SJSA1 (cell line): ENCODE data around the gene HSD11B1. TPM values are rescaled to one million over a fixed set of nuclear protein-coding genes. Genes with fewer than 3 reads are reported as not detected.

Source experiments
- DNase-seq, 2 experiments: peaks; one replicate each; pipeline ENCODE4 v3.0.0-alpha.2; 2015 to 2020; ENCODE audit warnings: low spot score in 2 of 2, low read depth in 1 of 2
- H3K27ac ChIP-seq: fragments of 250-450 bp; sonication (Bioruptor Pico); 2 replicates; pipeline ENCODE4 v1.5.1; 2020; ENCODE audit warnings: mild to moderate bottlenecking, moderate library complexity
- H3K27me3 ChIP-seq: fragments of 250-450 bp; sonication (Bioruptor Pico); replicated peaks from 2 replicates; pipeline ENCODE4 v1.5.1; 2020; ENCODE audit warnings: mild to moderate bottlenecking, moderate library complexity
- H3K36me3 ChIP-seq: fragments of 250-450 bp; sonication (Bioruptor Pico); 2 replicates; pipeline ENCODE4 v1.5.1; 2020; ENCODE audit warnings: mild to moderate bottlenecking
- H3K4me1 ChIP-seq: fragments of 250-450 bp; sonication (Bioruptor Pico); replicated peaks from 2 replicates; pipeline ENCODE4 v1.6.1; 2021; ENCODE audit warnings: mild to moderate bottlenecking
- H3K4me3 ChIP-seq: fragments of 250-450 bp; sonication (Bioruptor Pico); 2 replicates; pipeline ENCODE4 v1.5.1; 2020; ENCODE audit warnings: mild to moderate bottlenecking
- H3K9me3 ChIP-seq: fragments of 250-450 bp; sonication (Bioruptor Pico); replicated peaks from 2 replicates; pipeline ENCODE4 v1.5.1; 2020; ENCODE audit warnings: mild to moderate bottlenecking
- total RNA-seq: library from RNA; depleted of rRNA; stranded (reverse); fragments of >200 nt; shearing (Covaris generic); gene quantifications from 2 replicates; pipeline ENCODE4 v1.2.3, GENCODE V29; 2014

Gene HSD11B1
- total RNA-seq, 1 experiment from 2014 or later = 0.13 TPM

GRCh38 chr1:209742409-209743144 is 37.9 kb downstream of the HSD11B1 start:
- H3K4me1 ChIP-seq = peaks cover 7% of the 10 kb centered on the region; the same call in 1 of the 2 replicates
- no peak overlapping the region for H3K27ac ChIP-seq
- no peak for DNase-seq
- no peaks in the 10 kb centered on the region for H3K36me3 ChIP-seq
- no peaks in the 10 kb centered on the region for H3K27me3 ChIP-seq
- no peaks in the 10 kb centered on the region for H3K9me3 ChIP-seq
- H3K4me3 ChIP-seq = no peak overlapping the region

- Histone ChIP-seq H3K4me1 (peaks cover 12% of the 10 kb centered on the region; the same call in 1 of the 2 replicates), H3K27me3 (no peaks in the 10 kb centered on the region), H3K9me3 (no peaks in the 10 kb centered on the region), H3K4me3 (no peak overlapping the region), H3K27ac (no peak overlapping the region), H3K36me3 (no peaks in the 10 kb centered on the region)
- no peak for DNase-seq
Observed at GRCh38 chr1:209743145-209743482, 38.5 kb downstream of the HSD11B1 start.

- no peak for DNase-seq
- Histone ChIP-seq H3K27me3 (no peaks in the 10 kb centered on the region), H3K4me1 (peaks cover 13% of the 10 kb centered on the region; the same call in 1 of the 2 replicates), H3K9me3 (no peaks in the 10 kb centered on the region), H3K4me3 (no peak overlapping the region), H3K36me3 (no peaks in the 10 kb centered on the region), H3K27ac (no peak overlapping the region)
Observed at GRCh38 chr1:209746451-209747165, 42.0 kb downstream of the HSD11B1 start.

- H3K4me1 ChIP-seq = peaks cover 13% of the 10 kb centered on the region; the same call in 1 of the 2 replicates
- no peak overlapping the region for H3K27ac ChIP-seq
Observed at GRCh38 chr1:209747580-209748262, 43.1 kb downstream of the HSD11B1 start.

GRCh38 chr1:209748620-209749019 is 44.0 kb downstream of the HSD11B1 start:
- Histone ChIP-seq H3K27me3 (no peaks in the 10 kb centered on the region), H3K27ac (no peak overlapping the region), H3K4me3 (no peak overlapping the region), H3K9me3 (no peaks in the 10 kb centered on the region), H3K4me1 (peaks cover 9% of the 10 kb centered on the region; the same call in 1 of the 2 replicates), H3K36me3 (no peaks in the 10 kb centered on the region)
- no peak for DNase-seq

More at GRCh38 chr1:209747580-209748262, 43.1 kb downstream of the HSD11B1 start:
- Histone ChIP-seq H3K9me3 (no peaks in the 10 kb centered on the region), H3K4me3 (no peak overlapping the region), H3K36me3 (no peaks in the 10 kb centered on the region), H3K27me3 (no peaks in the 10 kb centered on the region)
- DNase-seq = peak; percentile 77 to 90

GRCh38 chr1:209749205-209749604 is 44.6 kb downstream of the HSD11B1 start:
- Histone ChIP-seq H3K27me3 (no peaks in the 10 kb centered on the region), H3K4me3 (no peak overlapping the region), H3K9me3 (no peaks in the 10 kb centered on the region), H3K27ac (no peak overlapping the region), H3K4me1 (peaks cover 9% of the 10 kb centered on the region; the same call in 1 of the 2 replicates), H3K36me3 (no peaks in the 10 kb centered on the region)
- DNase-seq = no peak

GRCh38 chr1:209749670-209750323 is 45.2 kb downstream of the HSD11B1 start:
- H3K27ac ChIP-seq = no peak overlapping the region
- DNase-seq = no peak
- H3K4me1 ChIP-seq = peaks cover 9% of the 10 kb centered on the region; the same call in 1 of the 2 replicates
- H3K4me3 ChIP-seq = no peak overlapping the region
- H3K27me3 ChIP-seq = no peaks in the 10 kb centered on the region
- no peaks in the 10 kb centered on the region for H3K36me3 ChIP-seq
- H3K9me3 ChIP-seq = no peaks in the 10 kb centered on the region

- no peak overlapping the region for H3K27ac ChIP-seq
- H3K27me3 ChIP-seq = no peaks in the 10 kb centered on the region
- no peak overlapping the region for H3K4me3 ChIP-seq
- peaks cover 9% of the 10 kb centered on the region; the same call in 1 of the 2 replicates for H3K4me1 ChIP-seq
- H3K9me3 ChIP-seq = no peaks in the 10 kb centered on the region
- no peak for DNase-seq
- no peaks in the 10 kb centered on the region for H3K36me3 ChIP-seq
Observed at GRCh38 chr1:209751627-209752231, 47.1 kb downstream of the HSD11B1 start.

GRCh38 chr1:209752890-209753289 is 48.2 kb downstream of the HSD11B1 start:
- Histone ChIP-seq H3K27me3 (no peaks in the 10 kb centered on the region), H3K4me3 (no peak overlapping the region), H3K9me3 (no peaks in the 10 kb centered on the region), H3K4me1 (peaks cover 3% of the 10 kb centered on the region; the same call in 1 of the 2 replicates), H3K27ac (no peak overlapping the region), H3K36me3 (no peaks in the 10 kb centered on the region)
- no peak for DNase-seq

- Histone ChIP-seq H3K4me1 (no peaks in the 10 kb centered on the region), H3K27ac (no peak overlapping the region), H3K9me3 (no peaks in the 10 kb centered on the region), H3K4me3 (no peak overlapping the region), H3K27me3 (no peaks in the 10 kb centered on the region), H3K36me3 (no peaks in the 10 kb centered on the region)
- DNase-seq = no peak
Observed at GRCh38 chr1:209755256-209755655, 50.6 kb downstream of the HSD11B1 start.

GRCh38 chr1:209755926-209756614 is 51.4 kb downstream of the HSD11B1 start, which contains the start of gene TRAF3IP3:
Gene TRAF3IP3 (plus strand): TSS chr1:209756053. CDS start chr1:209760040, 3,987 bp downstream.
- Histone ChIP-seq H3K9me3 (no peaks in the 10 kb centered on the region), H3K27me3 (no peaks in the 10 kb centered on the region), H3K36me3 (no peaks in the 10 kb centered on the region), H3K27ac (no peak within 1 kb of the TSS), H3K4me3 (no peak within 1 kb of the TSS), H3K4me1 (no peaks in the 10 kb centered on the region)
- DNase-seq = no peak

GRCh38 chr1:209756615-209757445 is 52.2 kb downstream of the HSD11B1 start:
- no peak for DNase-seq

More at GRCh38 chr1:209756615-209757445, 52.2 kb downstream of the HSD11B1 start:
- Histone ChIP-seq H3K27ac (no peak overlapping the region), H3K9me3 (no peaks in the 10 kb centered on the region), H3K4me1 (no peaks in the 10 kb centered on the region), H3K4me3 (no peak overlapping the region), H3K36me3 (no peaks in the 10 kb centered on the region), H3K27me3 (no peaks in the 10 kb centered on the region)
